Measurements from ENCODE around the gene CD80.

CD80 gene

GRCh38 chr3:119490153-119490552 lies 69.3 kb downstream of the CD80 start:
- no peak for DNase-seq

- DNase-seq: no peak
These were observed 73.9 kb downstream of the CD80 start for GRCh38 chr3:119485563-119485962.

GRCh38 chr3:119483101-119483500 lies 76.3 kb downstream of the CD80 start:
- no peak for DNase-seq

- DNase-seq: no peak
These were observed 78.3 kb downstream of the CD80 start for GRCh38 chr3:119481079-119481478.
